Heart left ventricle (tissue), 16 donors: Measurements from ENCODE around the gene NPAS2. TPM values are rescaled to one million over a fixed set of nuclear protein-coding genes. Genes with fewer than 3 reads are reported as not detected.
A peak's percentile ranks its signal among the peaks of the same experiment; 100 is the strongest.

ENCODE experiments used
- ATAC-seq, 4 donors: fragments of 200-7000 bp; cut with Tn5 transposase; one replicate each; pipeline ENCODE4 v1.9.1; 2020 to 2022; ENCODE audit warnings: moderate library complexity in 4 of 4, mild to moderate bottlenecking in 3 of 4, moderate number of reproducible peaks in 1 of 4
- DNase-seq, 5 donors: peaks; one replicate each; pipeline ENCODE4 v3.0.0-alpha.2; 2020
- H3K27ac ChIP-seq, 12 donors: fragments of 200-600 bp; sonication (generic) in 4 of 12; one replicate each; pipeline versions ENCODE4 v1.5.0 to v1.8.0; 2016 to 2022; ENCODE audit warnings: mild to moderate bottlenecking in 2 of 12
- H3K27me3 ChIP-seq, 9 donors: fragments of 200-600 bp; sonication (generic) in 2 of 9; one replicate each; pipeline versions ENCODE4 v1.5.1 to v1.8.0; 2016 to 2022; ENCODE audit warnings: mild to moderate bottlenecking in 3 of 9
- H3K36me3 ChIP-seq, 9 donors: fragments of 200-600 bp; sonication (generic) in 2 of 9; one replicate each; pipeline versions ENCODE4 v1.5.0 to v1.8.0; 2018 to 2022; ENCODE audit warnings: mild to moderate bottlenecking in 2 of 9
- H3K4me1 ChIP-seq, 12 donors: fragments of 200-600 bp; sonication (generic) in 4 of 12; one replicate each; pipeline versions ENCODE4 v1.5.0 to v1.8.0; 2016 to 2022; ENCODE audit warnings: mild to moderate bottlenecking in 3 of 12
- H3K4me3 ChIP-seq, 12 donors: fragments of 200-600 bp; sonication (generic) in 4 of 12; one replicate each; pipeline versions ENCODE4 v1.5.0 to v1.8.0; 2017 to 2022; ENCODE audit warnings: mild to moderate bottlenecking in 9 of 12, moderate library complexity in 4 of 12
- H3K9me3 ChIP-seq, 12 donors: fragments of 200-600 bp; sonication (generic) in 4 of 12; one replicate each; pipeline versions ENCODE4 v1.5.0 to v1.8.0; 2016 to 2022; ENCODE audit warnings: mild to moderate bottlenecking in 1 of 12
- CTCF ChIP-seq, 12 donors: fragments of 200-600 bp; sonication (generic) in 4 of 12; IDR thresholded peaks; one replicate each; pipeline versions ENCODE4 v1.5.0 to v1.8.0; 2018 to 2022; ENCODE audit warnings: antibody characterized with exemption in 12 of 12, mild to moderate bottlenecking in 5 of 12
- POLR2A ChIP-seq, 2 donors: fragments of 450-650 bp; IDR thresholded peaks; one replicate each; pipeline ENCODE4 v1.6.1; 2017; ENCODE audit warnings: antibody characterized with exemption in 2 of 2, mild to moderate bottlenecking in 2 of 2, moderate library complexity in 2 of 2
- WGBS, 4 donors: extraction: QIAGEN DNeasy Blood & Tissue Kit in 2 of 4; methylation state at CpG; one replicate each; pipeline versions ENCODE4 v1.1.5 to v1.1.7; 2013 to 2018; 5-methylcytosine and 5-hydroxymethylcytosine counted together
- intact Hi-C, 10 donors: fragments of 100-400 bp; cut with DNase I; formaldehyde crosslinking; loops; one replicate each; pipeline versions ENCODE4 v1.11.1 to v1.14.2; 2022
- polyA plus RNA-seq, 2 donors: library from polyadenylated mRNA; stranded (reverse); fragments of 200-250 nt; gene quantifications; one replicate each; pipeline ENCODE4 v1.2.3, GENCODE V29; 2013
- total RNA-seq, 9 donors: library from RNA; depleted of rRNA in 2 of 9; stranded (reverse); fragments of >200 nt in 2 of 9; fragmentation: NEBNext Ultra II Directional in 3 of 9; extraction: Animal tissue kit (Norgen Biotek cat#: 25700) in 3 of 9; gene quantifications; one replicate each; pipeline versions ENCODE4 v1.1.0 to v1.2.4, GENCODE V29; 2016 to 2023
- donor health status: ischemic (EF 13 %, LVEDD 7.1; RV severe dilation, severe dysfunction).
- donor health status: healthy with polysubstance abuse.
- donor health status: DM: no; HTN: yes; CAD: no.
- donor health status: DM: no; HTN: no; CAD: no.
- donor health status: ischemic (EF 25% LVEDD 6.9; RV normal size, moderate dysfunction).
- donor health status: ischemic (EF 25% LVEDD 5.7; RV mildly dilated, moderate dysfunction).
- donor health status: healthy.
- donor health status: DM: yes; HTN: yes; CAD: no.
- donor health status: ischemic (EF 35%, LVEDD 5.7; RV mildly dilated, moderate dysfunction).
- donor health status: nonischemic (EF 11% LVEDD 7.7; RV severe dilation, severe dysfunction).
- donor health status: DM: yes; HTN: yes; CAD: no.
- donor health status: PGD.
- donor health status: ischemic (EF 29% LVEDD 5.4; RV normal size, mild dysfunction).
- donor health status: nonischemic (EF 23%, LVEDD 6.1; RV moderate dilation, normal function).

The NPAS2 gene
- total and polyA plus RNA-seq, 11 donors = 28.2 to 144 (median 43.3) TPM

GRCh38 chr2:100807707-100808106 lies 12.2 kb upstream of the NPAS2 start:
- 52 to 63% (median 61%) methylated on average over 4 of the region's 4 CpGs for WGBS, 4 donors
- Histone ChIP-seq H3K9me3 (no peaks in the 10 kb centered on the region), H3K4me1 (peaks cover 0 to 19% (median 4%) of the 10 kb centered on the region in 12 donors), H3K27me3 (no peaks in the 10 kb centered on the region), H3K4me3 (no peak overlapping the region), H3K36me3 (no peaks in the 10 kb centered on the region), H3K27ac (no peak overlapping the region)
- ATAC-seq (peak in 3 of 4 donors; percentile 23 to 58 (median 43)), DNase-seq (peak in 1 of 5 donors; percentile 41)
- intact Hi-C loops = loop anchor here in 1 of 10 donors (10.0 kb wide), 1 partner anchor 193 kb away; no protein-coding TSS in a partner anchor
- TF ChIP-seq CTCF (IDR thresholded peaks at IDR 0.05) (no peak), POLR2A (IDR thresholded peaks at IDR 0.05) (no peak)

GRCh38 chr2:100808582-100808981 lies 11.4 kb upstream of the NPAS2 start:
- 79 to 91% (median 86%) methylated on average over 4 of the region's 4 CpGs for WGBS, 4 donors
- TF ChIP-seq POLR2A (IDR thresholded peaks at IDR 0.05) = no peak
- TF ChIP-seq CTCF (IDR thresholded peaks at IDR 0.05) = no peak
- ATAC-seq (no peak), DNase-seq (no peak)
- no peaks in the 10 kb centered on the region for H3K36me3 ChIP-seq
- no peak overlapping the region for H3K4me3 ChIP-seq
- intact Hi-C loops = loop anchor here in 1 of 10 donors (10.0 kb wide), 1 partner anchor 194 kb away; no protein-coding TSS in a partner anchor
- H3K27ac ChIP-seq = no peak overlapping the region
- H3K4me1 ChIP-seq = peaks cover 0 to 27% (median 11%) of the 10 kb centered on the region in 12 donors
- H3K27me3 ChIP-seq = no peaks in the 10 kb centered on the region
- no peaks in the 10 kb centered on the region for H3K9me3 ChIP-seq

- Histone ChIP-seq H3K4me1 (peaks cover 4 to 35% (median 20%) of the 10 kb centered on the region in 12 donors), H3K9me3 (no peaks in the 10 kb centered on the region), H3K4me3 (no peak overlapping the region), H3K27ac (no peak overlapping the region), H3K27me3 (no peaks in the 10 kb centered on the region), H3K36me3 (no peaks in the 10 kb centered on the region)
- intact Hi-C loops = loop anchor here in 1 of 10 donors (10.0 kb wide), 1 partner anchor 195 kb away; no protein-coding TSS in a partner anchor
- TF ChIP-seq POLR2A (IDR thresholded peaks at IDR 0.05) = no peak
- 83 to 95% (median 88%) methylated on average over 3 of the region's 3 CpGs for WGBS, 4 donors
- ATAC-seq (no peak), DNase-seq (no peak)
Measured at GRCh38 chr2:100809506-100809905, 10.4 kb upstream of the NPAS2 start.

- no peaks in the 10 kb centered on the region for H3K9me3 ChIP-seq
- no peak for ATAC-seq
- H3K36me3 ChIP-seq = no peaks in the 10 kb centered on the region
- 82 to 90% (median 83%) methylated on average over 5 of the region's 5 CpGs for WGBS, 4 donors
- DNase-seq = no peak
- no peak overlapping the region for H3K27ac ChIP-seq
- no peaks in the 10 kb centered on the region for H3K27me3 ChIP-seq
- H3K4me3 ChIP-seq = no peak overlapping the region
- intact Hi-C loops = loop anchor here in 4 of 10 donors (5.0 to 10.0 kb wide), 4 partner anchors 56 to 203 kb away; no protein-coding TSS in a partner anchor
- H3K4me1 ChIP-seq = peaks cover 4 to 47% (median 27%) of the 10 kb centered on the region in 12 donors
- TF ChIP-seq CTCF (IDR thresholded peaks at IDR 0.05) (no peak), POLR2A (IDR thresholded peaks at IDR 0.05) (no peak)
Measured at GRCh38 chr2:100810603-100811145, 9.3 kb upstream of the NPAS2 start.
